ENCODE results near the gene RBM5.
"Not testable (repeated sequence)": the region's sequence is repeated elsewhere in the genome, so short reads cannot be mapped to it uniquely, and the experiment has no call there.

RBM5 gene

GRCh38 chr3:50088725-50089608, at the start of gene RBM5:
Gene RBM5, plus strand, starts transcription at chr3:50088919. Its CDS starts 1,516 bp downstream, at chr3:50090435.
- peak; percentile 92 for DNase-seq (ENCODE audit: low spot score)

- DNase-seq (ENCODE audit: low spot score) = no peak
These were observed 43.7 kb upstream of the RBM5 start for GRCh38 chr3:50044976-50045375.

GRCh38 chr3:50047426-50047825, 41.3 kb upstream of the RBM5 start:
- no peak for DNase-seq (ENCODE audit: low spot score)

- no peak for DNase-seq (ENCODE audit: low spot score)
These were observed 38.4 kb upstream of the RBM5 start for GRCh38 chr3:50050361-50050760.

GRCh38 chr3:50057756-50058155, 31.0 kb upstream of the RBM5 start:
- DNase-seq (ENCODE audit: low spot score) = no peak

GRCh38 chr3:50068134-50068533, 20.6 kb upstream of the RBM5 start:
- DNase-seq (ENCODE audit: low spot score) = no peak

- no peak for DNase-seq (ENCODE audit: low spot score)
These were observed 10.6 kb upstream of the RBM5 start for GRCh38 chr3:50078091-50078490.

GRCh38 chr3:50078622-50079021, 10.1 kb upstream of the RBM5 start:
- no peak for DNase-seq (ENCODE audit: low spot score)

- DNase-seq (ENCODE audit: low spot score) = not testable (repeated sequence)
These were observed 3.8 kb upstream of the RBM5 start for GRCh38 chr3:50084951-50085350.

GRCh38 chr3:50089609-50089945, 858 bp downstream of the RBM5 start:
- DNase-seq (ENCODE audit: low spot score) = no peak

GRCh38 chr3:50090984-50091383, 2.3 kb downstream of the RBM5 start:
- no peak for DNase-seq (ENCODE audit: low spot score)

- no peak for DNase-seq (ENCODE audit: low spot score)
These were observed 6.8 kb downstream of the RBM5 start for GRCh38 chr3:50095352-50095998.

- no peak for DNase-seq (ENCODE audit: low spot score)
These were observed 11.7 kb downstream of the RBM5 start for GRCh38 chr3:50100386-50100785.

- DNase-seq (ENCODE audit: low spot score) = no peak
These were observed 12.5 kb downstream of the RBM5 start for GRCh38 chr3:50100956-50101845.

- no peak for DNase-seq (ENCODE audit: low spot score)
These were observed 13.8 kb downstream of the RBM5 start for GRCh38 chr3:50102558-50102957.

GRCh38 chr3:50111757-50112156, 23.0 kb downstream of the RBM5 start:
- DNase-seq (ENCODE audit: low spot score) = no peak

GRCh38 chr3:50112462-50112861, 23.7 kb downstream of the RBM5 start:
- no peak for DNase-seq (ENCODE audit: low spot score)

- DNase-seq (ENCODE audit: low spot score) = no peak
These were observed 28.4 kb downstream of the RBM5 start for GRCh38 chr3:50117120-50117519.

- DNase-seq (ENCODE audit: low spot score) = no peak
These were observed 29.5 kb downstream of the RBM5 start for GRCh38 chr3:50118237-50118636.

- no peak for DNase-seq (ENCODE audit: low spot score)
These were observed 31.1 kb downstream of the RBM5 start for GRCh38 chr3:50119786-50120185.

- no peak for DNase-seq (ENCODE audit: low spot score)
These were observed 31.8 kb downstream of the RBM5 start for GRCh38 chr3:50120364-50121071.
